ENCODE measurements around the gene CTNNA1. TPM values are rescaled to one million over a fixed set of nuclear protein-coding genes. Genes with fewer than 3 reads are reported as not detected.
"Not testable (repeated sequence)": the region's sequence is repeated elsewhere in the genome, so short reads cannot be mapped to it uniquely, and the experiment has no call there.

CTNNA1 gene
- total and polyA plus RNA-seq, 12 donors, result 111 to 521 (median 347) TPM

DNA sequence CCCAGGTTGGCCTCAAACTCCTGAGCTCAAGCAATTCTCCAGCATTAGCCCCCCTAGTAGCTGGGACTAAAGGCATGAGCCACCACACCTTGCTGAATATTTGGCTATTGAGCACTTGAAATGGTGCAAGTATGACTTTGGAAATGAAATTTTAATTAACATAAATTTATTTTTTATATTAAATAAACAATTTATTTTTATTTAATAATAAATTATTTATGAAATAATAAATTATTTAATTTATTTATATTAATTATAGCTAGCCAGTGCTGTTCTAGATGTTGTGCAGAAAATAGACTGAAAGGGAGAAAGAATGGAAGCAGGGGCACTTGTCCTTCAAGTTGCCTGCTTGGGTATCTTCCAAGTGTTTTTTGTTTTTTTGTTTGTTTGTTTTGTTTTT is 40.0 kb upstream of the CTNNA1 start:
- TF ChIP-seq, protein P1, sequence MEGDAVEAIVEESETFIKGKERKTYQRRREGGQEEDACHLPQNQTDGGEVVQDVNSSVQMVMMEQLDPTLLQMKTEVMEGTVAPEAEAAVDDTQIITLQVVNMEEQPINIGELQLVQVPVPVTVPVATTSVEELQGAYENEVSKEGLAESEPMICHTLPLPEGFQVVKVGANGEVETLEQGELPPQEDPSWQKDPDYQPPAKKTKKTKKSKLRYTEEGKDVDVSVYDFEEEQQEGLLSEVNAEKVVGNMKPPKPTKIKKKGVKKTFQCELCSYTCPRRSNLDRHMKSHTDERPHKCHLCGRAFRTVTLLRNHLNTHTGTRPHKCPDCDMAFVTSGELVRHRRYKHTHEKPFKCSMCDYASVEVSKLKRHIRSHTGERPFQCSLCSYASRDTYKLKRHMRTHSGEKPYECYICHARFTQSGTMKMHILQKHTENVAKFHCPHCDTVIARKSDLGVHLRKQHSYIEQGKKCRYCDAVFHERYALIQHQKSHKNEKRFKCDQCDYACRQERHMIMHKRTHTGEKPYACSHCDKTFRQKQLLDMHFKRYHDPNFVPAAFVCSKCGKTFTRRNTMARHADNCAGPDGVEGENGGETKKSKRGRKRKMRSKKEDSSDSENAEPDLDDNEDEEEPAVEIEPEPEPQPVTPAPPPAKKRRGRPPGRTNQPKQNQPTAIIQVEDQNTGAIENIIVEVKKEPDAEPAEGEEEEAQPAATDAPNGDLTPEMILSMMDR (IDR thresholded peaks at IDR 0.05), result no peak
- no peak for TF ChIP-seq POLR2A (IDR thresholded peaks at IDR 0.05)
- no peak for DNase-seq
- Histone ChIP-seq H3K4me1 (replicated peaks in 1 of 2) (peaks cover 0 to 2% of the 10 kb centered on the region in 2 donors), H3K36me3 (replicated peaks in 1 of 2) (no peaks in the 10 kb centered on the region), H3K27ac (no peak overlapping the region), H3K27me3 (no peaks in the 10 kb centered on the region), H3K9me3 (replicated peaks in 1 of 3) (no peaks in the 10 kb centered on the region), H3K4me3 (no peak overlapping the region)
- intact Hi-C loops (cut with DNase I), result no loop called here

DNA sequence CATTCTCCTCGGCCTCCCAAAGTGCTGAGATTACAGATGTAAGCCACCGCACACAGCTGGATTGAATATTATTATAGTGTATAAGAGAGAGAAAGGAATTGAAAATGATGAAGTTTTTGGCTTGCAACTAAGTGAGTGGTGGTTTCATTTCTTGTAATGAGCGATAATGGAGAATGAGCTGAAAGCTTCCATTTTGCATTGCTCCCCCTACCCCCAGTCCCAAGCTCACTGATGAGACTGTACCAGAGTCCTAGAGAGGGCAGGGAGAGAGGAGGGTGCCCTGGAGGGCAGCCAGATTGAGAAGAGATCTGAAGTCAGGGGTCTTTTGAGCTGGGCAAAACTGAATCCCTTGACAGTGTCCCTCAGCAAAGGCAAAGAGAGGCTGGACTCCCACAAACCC is 38.5 kb upstream of the CTNNA1 start:
- no peak for DNase-seq
- H3K27me3 ChIP-seq, result no peaks in the 10 kb centered on the region
- WGBS, 4 donors, result 78 to 93% (median 84%) methylated on average over 3 of the region's 3 CpGs
- TF ChIP-seq POLR2A (IDR thresholded peaks at IDR 0.05), result no peak
- TF ChIP-seq, protein P1 (IDR thresholded peaks at IDR 0.05), result no peak
- peaks cover 0 to 2% of the 10 kb centered on the region in 2 donors for H3K4me1 ChIP-seq (replicated peaks in 1 of 2)
- intact Hi-C loops (cut with DNase I), result no loop called here
- no peaks in the 10 kb centered on the region for H3K9me3 ChIP-seq (replicated peaks in 1 of 3)
- H3K36me3 ChIP-seq (replicated peaks in 1 of 2), result no peaks in the 10 kb centered on the region
- H3K27ac ChIP-seq, result no peak overlapping the region
- H3K4me3 ChIP-seq, result no peak overlapping the region

DNA sequence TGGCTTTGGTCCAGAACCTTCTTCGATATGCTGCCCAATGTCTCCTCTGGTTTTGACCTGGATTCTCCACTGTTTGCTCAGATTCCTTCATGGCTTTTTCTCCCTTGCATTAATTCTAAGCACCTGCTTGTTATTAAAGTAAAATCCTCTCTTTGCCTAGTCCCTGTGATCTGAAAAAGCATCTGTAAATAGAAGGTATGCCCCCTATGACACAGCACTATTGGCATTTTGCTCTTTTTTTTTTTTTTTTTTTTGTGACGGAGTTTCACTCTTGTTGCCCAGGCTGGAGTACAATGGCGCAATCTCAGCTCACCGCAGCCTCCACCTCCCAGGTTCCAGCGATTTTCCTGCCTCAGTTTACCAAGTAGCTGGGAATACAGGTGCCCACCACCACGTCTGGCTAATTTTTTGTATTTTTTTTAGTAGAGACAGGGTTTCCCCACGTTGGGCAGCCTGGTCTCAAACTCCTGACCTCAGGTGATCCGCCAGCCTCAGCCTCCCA is 37.2 kb upstream of the CTNNA1 start:
- H3K4me1 ChIP-seq (replicated peaks in 1 of 2); intact Hi-C loops (cut with DNase I); H3K4me3 ChIP-seq; H3K27me3 ChIP-seq; H3K9me3 ChIP-seq (replicated peaks in 1 of 3); H3K27ac ChIP-seq; H3K36me3 ChIP-seq (replicated peaks in 1 of 2): not testable (repeated sequence)
- peak in 1 of 7 donors; percentile 9 for DNase-seq
- 52 to 67% (median 54%) methylated on average over 7 to 8 of the region's 8 CpGs for WGBS, 4 donors

DNA sequence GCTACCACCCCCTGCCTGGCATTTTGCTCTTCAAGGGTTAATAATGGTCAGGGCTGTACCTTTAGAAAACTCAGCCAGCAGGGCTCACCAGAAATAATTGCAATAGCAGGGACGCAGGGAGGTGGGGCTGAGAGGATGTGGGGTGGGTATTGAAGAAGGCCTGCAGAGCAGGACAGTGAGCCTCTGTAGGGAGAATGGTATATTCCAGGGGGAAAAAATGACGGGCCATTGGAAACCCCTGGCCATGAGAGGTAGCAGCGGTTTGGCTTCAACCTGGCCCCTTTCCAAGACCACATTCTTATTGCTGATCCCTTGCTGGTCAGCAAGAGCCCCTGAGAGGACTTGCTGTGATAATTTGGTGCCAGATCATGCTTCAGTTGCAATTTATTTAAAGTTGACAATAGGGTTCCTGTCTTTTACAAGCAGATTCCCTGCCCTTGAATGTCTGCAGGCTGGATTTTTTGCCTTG is 36.7 kb upstream of the CTNNA1 start:
- no peak overlapping the region for H3K4me3 ChIP-seq
- no peaks in the 10 kb centered on the region for H3K27me3 ChIP-seq
- TF ChIP-seq, protein P1 (IDR thresholded peaks at IDR 0.05), result no peak
- no peak for TF ChIP-seq POLR2A (IDR thresholded peaks at IDR 0.05)
- no peak overlapping the region for H3K27ac ChIP-seq
- 28 to 40% (median 31%) methylated on average over 3 of the region's 3 CpGs for WGBS, 4 donors
- peaks cover 0 to 2% of the 10 kb centered on the region in 2 donors for H3K4me1 ChIP-seq (replicated peaks in 1 of 2)
- peak in 3 of 7 donors; percentile 17 to 36 (median 29) for DNase-seq
- intact Hi-C loops (cut with DNase I), result no loop called here
- H3K36me3 ChIP-seq (replicated peaks in 1 of 2), result no peaks in the 10 kb centered on the region
- no peaks in the 10 kb centered on the region for H3K9me3 ChIP-seq (replicated peaks in 1 of 3)

DNA sequence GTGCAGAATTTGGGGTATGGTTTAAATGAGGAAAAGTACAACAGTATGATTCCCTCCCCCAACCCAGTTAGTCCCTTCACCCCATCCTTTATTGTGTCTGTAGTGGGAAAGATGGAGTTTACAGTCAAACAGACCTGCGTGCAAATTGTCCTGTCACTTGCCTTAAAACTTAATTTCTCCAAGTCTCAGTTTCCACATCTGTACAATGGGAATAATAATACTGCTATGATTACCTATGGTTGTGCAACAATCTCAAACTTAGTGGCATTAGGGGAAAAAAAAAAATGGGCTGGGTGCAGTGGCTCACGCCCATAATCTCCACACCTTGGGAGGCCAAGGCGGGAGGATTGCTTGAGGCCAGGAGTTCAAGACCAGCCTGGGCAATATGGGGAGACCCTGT is 35.8 kb upstream of the CTNNA1 start:
- TF ChIP-seq, protein P1 (IDR thresholded peaks at IDR 0.05), result no peak
- no peak for TF ChIP-seq POLR2A (IDR thresholded peaks at IDR 0.05)
- DNase-seq, result no peak
- peaks cover 0 to 2% of the 10 kb centered on the region in 2 donors for H3K4me1 ChIP-seq (replicated peaks in 1 of 2)
- no peak overlapping the region for H3K4me3 ChIP-seq
- H3K27me3 ChIP-seq, result no peaks in the 10 kb centered on the region
- intact Hi-C loops (cut with DNase I), result no loop called here
- no peaks in the 10 kb centered on the region for H3K9me3 ChIP-seq (replicated peaks in 1 of 3)
- no peaks in the 10 kb centered on the region for H3K36me3 ChIP-seq (replicated peaks in 1 of 2)
- no peak overlapping the region for H3K27ac ChIP-seq
- whole genome bisulfite sequencing, 4 donors, result 93 to 98% (median 95%) methylated on average over 3 of the region's 3 CpGs

Data from adrenal gland (tissue), 12 donors.